Measurements from ENCODE around the gene MYOG.

- TF ChIP-seq CTCF (IDR thresholded peaks at IDR 0.05) (no peak), POLR2AphosphoS5 (IDR thresholded peaks at IDR 0.05; ENCODE audit: insufficient read depth in 1 of 2, low read depth in 1 of 2) (no peak)
These were observed 41.1 kb downstream of the MYOG start for GRCh38 chr1:203044546-203045250.
